Measurements from ENCODE around the gene SPSB3. TPM values are rescaled to one million over a fixed set of nuclear protein-coding genes. Genes with fewer than 3 reads are reported as not detected.

SPSB3 gene
- polyA plus RNA-seq, 1 donor (not counting 4 experiments of a cell fraction or from before 2014, with no cell fraction given), result 9.5 TPM

DNA sequence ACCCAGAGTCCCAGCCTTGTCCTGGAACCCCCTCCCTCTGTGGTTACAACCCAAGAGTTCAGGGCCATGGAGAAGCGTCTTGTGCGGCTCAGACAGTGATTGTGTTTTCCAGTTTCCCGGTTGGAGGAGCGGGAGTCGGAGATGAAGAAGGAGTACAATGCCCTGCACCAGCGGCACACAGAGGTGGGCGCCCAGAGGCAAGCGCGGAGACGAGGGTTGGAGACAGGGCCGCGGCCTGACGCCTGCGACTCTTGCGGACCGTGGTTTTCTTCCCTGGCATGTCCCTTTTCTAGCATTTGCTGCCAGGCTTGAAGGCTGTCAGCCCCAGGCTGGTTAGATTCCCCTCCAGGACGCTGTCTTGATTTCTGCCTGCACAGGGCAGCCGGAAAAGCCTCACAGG is 53.3 kb downstream of the SPSB3 start:
- no peaks in the 10 kb centered on the region for H3K9me1 ChIP-seq (ENCODE audit: control insufficient read depth, extremely low read depth, insufficient read depth, low read length)
- no peak for TF ChIP-seq EZH2 (IDR thresholded peaks at IDR 0.05; ENCODE audit: low read length)
- TF ChIP-seq, protein P1, sequence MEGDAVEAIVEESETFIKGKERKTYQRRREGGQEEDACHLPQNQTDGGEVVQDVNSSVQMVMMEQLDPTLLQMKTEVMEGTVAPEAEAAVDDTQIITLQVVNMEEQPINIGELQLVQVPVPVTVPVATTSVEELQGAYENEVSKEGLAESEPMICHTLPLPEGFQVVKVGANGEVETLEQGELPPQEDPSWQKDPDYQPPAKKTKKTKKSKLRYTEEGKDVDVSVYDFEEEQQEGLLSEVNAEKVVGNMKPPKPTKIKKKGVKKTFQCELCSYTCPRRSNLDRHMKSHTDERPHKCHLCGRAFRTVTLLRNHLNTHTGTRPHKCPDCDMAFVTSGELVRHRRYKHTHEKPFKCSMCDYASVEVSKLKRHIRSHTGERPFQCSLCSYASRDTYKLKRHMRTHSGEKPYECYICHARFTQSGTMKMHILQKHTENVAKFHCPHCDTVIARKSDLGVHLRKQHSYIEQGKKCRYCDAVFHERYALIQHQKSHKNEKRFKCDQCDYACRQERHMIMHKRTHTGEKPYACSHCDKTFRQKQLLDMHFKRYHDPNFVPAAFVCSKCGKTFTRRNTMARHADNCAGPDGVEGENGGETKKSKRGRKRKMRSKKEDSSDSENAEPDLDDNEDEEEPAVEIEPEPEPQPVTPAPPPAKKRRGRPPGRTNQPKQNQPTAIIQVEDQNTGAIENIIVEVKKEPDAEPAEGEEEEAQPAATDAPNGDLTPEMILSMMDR (optimal IDR thresholded peaks at IDR 0.05 in 1 of 3, IDR thresholded peaks at IDR 0.05 in 1 of 3, conservative IDR thresholded peaks at IDR 0.05 in 1 of 3; ENCODE audit: extremely low read depth in 1 of 3, insufficient read depth in 2 of 3, low read length in 3 of 3), result no peak
- DNase-seq (ENCODE audit: low read depth, low spot score) (no peak), FAIRE-seq (no peak)
- peaks cover 6% of the 10 kb centered on the region for H3K79me2 ChIP-seq (ENCODE audit: control insufficient read depth, insufficient read depth, low read length)
- no peaks in the 10 kb centered on the region for H3K9me3 ChIP-seq (ENCODE audit: control insufficient read depth, low read depth, low read length)
- peaks cover 7 to 22% of the 10 kb centered on the region in 2 experiments for H3K36me3 ChIP-seq (ENCODE audit: control insufficient read depth in 2 of 2, extremely low read depth in 1 of 2, insufficient read depth in 2 of 2, low read length in 2 of 2)
- H3K4me1 ChIP-seq (ENCODE audit: control insufficient read depth, extremely low read depth, insufficient read depth, low read length), result no peaks in the 10 kb centered on the region
- no peaks in the 10 kb centered on the region for H3K27me3 ChIP-seq (ENCODE audit: control insufficient read depth, extremely low read depth, insufficient read depth, low read length)
- no peak overlapping the region for H3K27ac ChIP-seq (ENCODE audit: control insufficient read depth, insufficient read depth, low read length)
- H2AFZ ChIP-seq (ENCODE audit: control insufficient read depth, low read length), result no peak overlapping the region
- no peak overlapping the region for H3K4me3 ChIP-seq (ENCODE audit: control insufficient read depth in 2 of 3, extremely low read depth in 1 of 3, insufficient read depth in 2 of 3, low read depth in 1 of 3, low read length in 3 of 3)
- no peak overlapping the region for H3K4me2 ChIP-seq (ENCODE audit: control insufficient read depth, extremely low read depth, insufficient read depth, low read depth, low read length)
- peaks cover 2% of the 10 kb centered on the region for H4K20me1 ChIP-seq (ENCODE audit: control insufficient read depth, extremely low read depth, insufficient read depth, low read length)
- dilution Hi-C loops (cut with MboI; ENCODE audit: extremely low pct_ligation_motif_present, low sequenced_read_pairs), result no loop called here
- H3K9ac ChIP-seq (ENCODE audit: control insufficient read depth, extremely low read depth, insufficient read depth, low read length), result no peak overlapping the region

DNA sequence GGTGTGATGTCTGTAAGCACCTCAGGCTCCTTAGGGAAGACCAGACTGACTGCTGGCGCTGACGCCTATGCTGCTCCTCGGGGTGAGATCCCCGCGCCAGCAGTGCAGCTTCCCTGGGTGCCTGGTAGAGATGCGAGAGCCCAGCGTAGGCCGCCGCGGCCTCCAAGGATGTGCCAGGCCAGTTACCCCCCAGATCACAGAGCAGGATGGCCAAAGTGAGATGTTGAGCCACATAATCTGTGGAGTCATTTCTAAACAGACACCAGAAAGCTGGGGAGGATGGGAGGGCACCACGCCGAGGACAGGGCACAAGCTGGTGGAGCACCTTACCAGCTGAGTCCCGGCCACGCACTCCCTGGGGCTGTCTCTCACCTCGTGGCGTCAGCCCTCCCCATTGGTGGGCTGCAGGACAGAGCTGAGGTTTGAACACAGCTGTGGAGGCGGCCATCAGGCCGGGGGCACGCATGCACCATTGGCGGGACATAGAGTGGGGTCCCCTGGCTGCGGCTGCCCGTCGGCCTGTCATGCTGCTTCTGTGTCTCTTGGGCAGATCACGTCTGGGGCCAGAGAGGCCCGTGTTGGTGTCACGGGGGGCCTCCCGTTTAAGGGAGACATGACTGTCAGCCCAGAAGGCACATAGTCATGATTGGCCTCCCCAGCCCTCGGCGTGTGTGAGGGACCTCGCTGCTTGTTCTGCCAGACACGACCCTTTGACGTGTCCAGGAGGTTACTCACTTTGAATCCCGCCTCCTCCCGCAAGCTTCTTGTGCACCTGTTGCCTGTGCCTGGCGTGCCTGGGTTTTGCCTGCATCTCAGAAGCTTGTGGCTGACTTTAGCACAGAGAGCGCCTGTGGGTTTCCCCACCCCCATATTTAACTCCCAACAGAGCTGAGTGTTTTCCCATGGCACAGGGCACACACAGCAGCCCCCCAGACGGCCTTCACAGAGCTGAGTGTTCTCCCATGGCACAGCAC is 54.4 kb downstream of the SPSB3 start:
- Histone ChIP-seq H3K9ac (ENCODE audit: control insufficient read depth, extremely low read depth, insufficient read depth, low read length) (no peak overlapping the region), H3K36me3 (ENCODE audit: control insufficient read depth in 2 of 2, extremely low read depth in 1 of 2, insufficient read depth in 2 of 2, low read length in 2 of 2) (peaks cover 5 to 19% of the 10 kb centered on the region in 2 experiments), H3K27me3 (ENCODE audit: control insufficient read depth, extremely low read depth, insufficient read depth, low read length) (no peaks in the 10 kb centered on the region), H3K4me2 (ENCODE audit: control insufficient read depth, extremely low read depth, insufficient read depth, low read depth, low read length) (no peak overlapping the region), H3K9me3 (ENCODE audit: control insufficient read depth, low read depth, low read length) (no peaks in the 10 kb centered on the region), H3K9me1 (ENCODE audit: control insufficient read depth, extremely low read depth, insufficient read depth, low read length) (no peaks in the 10 kb centered on the region), H4K20me1 (ENCODE audit: control insufficient read depth, extremely low read depth, insufficient read depth, low read length) (peaks cover 2% of the 10 kb centered on the region), H3K4me1 (ENCODE audit: control insufficient read depth, extremely low read depth, insufficient read depth, low read length) (peaks cover 8% of the 10 kb centered on the region), H3K4me3 (ENCODE audit: control insufficient read depth in 2 of 3, extremely low read depth in 1 of 3, insufficient read depth in 2 of 3, low read depth in 1 of 3, low read length in 3 of 3) (no peak overlapping the region), H2AFZ (ENCODE audit: control insufficient read depth, low read length) (no peak overlapping the region), H3K27ac (ENCODE audit: control insufficient read depth, insufficient read depth, low read length) (no peak overlapping the region), H3K79me2 (ENCODE audit: control insufficient read depth, insufficient read depth, low read length) (peaks cover 6% of the 10 kb centered on the region)
- TF ChIP-seq EZH2 (IDR thresholded peaks at IDR 0.05; ENCODE audit: low read length), result no peak
- TF ChIP-seq, protein P1 (optimal IDR thresholded peaks at IDR 0.05 in 1 of 3, IDR thresholded peaks at IDR 0.05 in 1 of 3, conservative IDR thresholded peaks at IDR 0.05 in 1 of 3; ENCODE audit: extremely low read depth in 1 of 3, insufficient read depth in 2 of 3, low read length in 3 of 3), result no peak
- no peak for DNase-seq (ENCODE audit: low read depth, low spot score)
- no peak for FAIRE-seq
- dilution Hi-C loops (cut with MboI; ENCODE audit: extremely low pct_ligation_motif_present, low sequenced_read_pairs), result no loop called here

Small RNAs within 50 kb of the gene (small RNA-seq; reads per million reads assigned to genes)
- 0 to 1.5 (median 0.33) reads per million in 3 experiments for gene MIR3177 (ENCODE audit: insufficient read length in 3 of 3, low read depth in 3 of 3, low replicate concordance in 1 of 3)

Other genes with a start within 250 kb of the SPSB3 start
- 0.86 to 1.3 TPM (median 1.0 TPM) in 3 replicates for gene TMEM204, start 248.9 kb downstream of the SPSB3 start, polyA plus RNA-seq
- gene IFT140, start 170.5 kb downstream of the SPSB3 start, polyA plus RNA-seq, result 3.4 to 5.4 TPM (median 4.3 TPM) in 3 replicates
- gene CRAMP1, start 170.2 kb downstream of the SPSB3 start, polyA plus RNA-seq, result 5.5 to 6.7 TPM (median 6.5 TPM) in 3 replicates
- gene JPT2, start 104.3 kb downstream of the SPSB3 start, polyA plus RNA-seq, result 108 to 198 TPM (median 166 TPM) in 3 replicates
- gene MAPK8IP3, start 76.4 kb downstream of the SPSB3 start, polyA plus RNA-seq, result 8.3 to 23.3 TPM (median 11.7 TPM) in 3 replicates
- gene NME3, start 11.0 kb downstream of the SPSB3 start, polyA plus RNA-seq, result 9.8 to 32.7 TPM (median 10.1 TPM) in 3 replicates
- 6.3 to 19.3 TPM (median 7.6 TPM) in 3 replicates for gene EME2, start 9.8 kb downstream of the SPSB3 start, polyA plus RNA-seq
- 62.9 to 74.3 TPM (median 68.0 TPM) in 3 replicates for gene MRPS34, start 9.4 kb downstream of the SPSB3 start, polyA plus RNA-seq
- 24.4 to 39.4 TPM (median 34.9 TPM) in 3 replicates for gene NUBP2, start 389 bp upstream of the SPSB3 start, polyA plus RNA-seq
- gene IGFALS, start 11.1 kb upstream of the SPSB3 start, polyA plus RNA-seq, result not detected in 3 replicates
- gene HAGH, start 44.3 kb upstream of the SPSB3 start, polyA plus RNA-seq, result 17.7 to 31.2 TPM (median 22.2 TPM) in 3 replicates
- 29.4 to 59.5 TPM (median 36.8 TPM) in 3 replicates for gene FAHD1, start 44.6 kb upstream of the SPSB3 start, polyA plus RNA-seq
- not detected in 3 replicates for gene MEIOB, start 89.6 kb upstream of the SPSB3 start, polyA plus RNA-seq
- 0.09 TPM in 1 of 3 replicates, not detected in the others for gene HS3ST6, start 135.8 kb upstream of the SPSB3 start, polyA plus RNA-seq
- 23.9 to 45.4 TPM (median 25.2 TPM) in 3 replicates for gene MSRB1, start 160.6 kb upstream of the SPSB3 start, polyA plus RNA-seq
- gene RPL3L, start 172.1 kb upstream of the SPSB3 start, polyA plus RNA-seq, result 0.34 to 0.38 TPM (median 0.37 TPM) in 3 replicates
- gene NDUFB10, start 177.0 kb upstream of the SPSB3 start, polyA plus RNA-seq, result 97.9 to 161 TPM (median 107 TPM) in 3 replicates
- gene RPS2, start 182.3 kb upstream of the SPSB3 start, polyA plus RNA-seq, result 2,750 to 6,036 TPM (median 3,573 TPM) in 3 replicates
- not detected in 3 replicates for gene RNF151, start 184.3 kb upstream of the SPSB3 start, polyA plus RNA-seq
- gene TBL3, start 189.5 kb upstream of the SPSB3 start, polyA plus RNA-seq, result 27.8 to 45.1 TPM (median 40.1 TPM) in 3 replicates
- gene NOXO1, start 198.9 kb upstream of the SPSB3 start, polyA plus RNA-seq, result 0.38 to 1.1 TPM (median 0.54 TPM) in 3 replicates
- 10.3 to 13.4 TPM (median 12.0 TPM) in 3 replicates for gene GFER, start 201.6 kb upstream of the SPSB3 start, polyA plus RNA-seq
- 0.12 to 0.30 TPM (median 0.28 TPM) in 3 replicates for gene SYNGR3, start 207.4 kb upstream of the SPSB3 start, polyA plus RNA-seq
- gene ZNF598, start 227.2 kb upstream of the SPSB3 start, polyA plus RNA-seq, result 18.0 to 35.5 TPM (median 24.0 TPM) in 3 replicates
- 0.23 TPM in 1 of 3 replicates, not detected in the others for gene NPW, start 237.2 kb upstream of the SPSB3 start, polyA plus RNA-seq
- gene NHERF2, start 244.3 kb upstream of the SPSB3 start, polyA plus RNA-seq, result 5.9 to 10.1 TPM (median 9.0 TPM) in 3 replicates